Measurements from ENCODE around the gene MPO. TPM values are rescaled to one million over a fixed set of nuclear protein-coding genes. Genes with fewer than 3 reads are reported as not detected.

MPO gene
- total and polyA plus RNA-seq, 12 donors: 0.07 to 2.5 (median 0.18) TPM; not detected in 2

- H3K4me1 ChIP-seq: no peaks in the 10 kb centered on the region
- TF ChIP-seq, protein P1, sequence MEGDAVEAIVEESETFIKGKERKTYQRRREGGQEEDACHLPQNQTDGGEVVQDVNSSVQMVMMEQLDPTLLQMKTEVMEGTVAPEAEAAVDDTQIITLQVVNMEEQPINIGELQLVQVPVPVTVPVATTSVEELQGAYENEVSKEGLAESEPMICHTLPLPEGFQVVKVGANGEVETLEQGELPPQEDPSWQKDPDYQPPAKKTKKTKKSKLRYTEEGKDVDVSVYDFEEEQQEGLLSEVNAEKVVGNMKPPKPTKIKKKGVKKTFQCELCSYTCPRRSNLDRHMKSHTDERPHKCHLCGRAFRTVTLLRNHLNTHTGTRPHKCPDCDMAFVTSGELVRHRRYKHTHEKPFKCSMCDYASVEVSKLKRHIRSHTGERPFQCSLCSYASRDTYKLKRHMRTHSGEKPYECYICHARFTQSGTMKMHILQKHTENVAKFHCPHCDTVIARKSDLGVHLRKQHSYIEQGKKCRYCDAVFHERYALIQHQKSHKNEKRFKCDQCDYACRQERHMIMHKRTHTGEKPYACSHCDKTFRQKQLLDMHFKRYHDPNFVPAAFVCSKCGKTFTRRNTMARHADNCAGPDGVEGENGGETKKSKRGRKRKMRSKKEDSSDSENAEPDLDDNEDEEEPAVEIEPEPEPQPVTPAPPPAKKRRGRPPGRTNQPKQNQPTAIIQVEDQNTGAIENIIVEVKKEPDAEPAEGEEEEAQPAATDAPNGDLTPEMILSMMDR (IDR thresholded peaks at IDR 0.05): no peak
- no peaks in the 10 kb centered on the region for H3K27me3 ChIP-seq
- DNase-seq (no peak), ATAC-seq (no peak)
- no peak overlapping the region for H3K4me3 ChIP-seq
- H3K9me3 ChIP-seq: no peaks in the 10 kb centered on the region
- intact Hi-C loops (cut with DNase I): loop anchor here in 5 of 10 donors (5.0 to 10.0 kb wide), 4 partner anchors 103 to 135 kb away; partner anchors contain the start of gene RNF43 (in 1 of the 5)
- WGBS, 2 donors: 83 to 84% methylated on average over 22 to 23 of the region's 23 CpGs
- no peaks in the 10 kb centered on the region for H3K36me3 ChIP-seq
- H3K27ac ChIP-seq: no peak overlapping the region
These were observed 31.4 kb upstream of the MPO start for GRCh38 chr17:58312021-58312630.

DNA sequence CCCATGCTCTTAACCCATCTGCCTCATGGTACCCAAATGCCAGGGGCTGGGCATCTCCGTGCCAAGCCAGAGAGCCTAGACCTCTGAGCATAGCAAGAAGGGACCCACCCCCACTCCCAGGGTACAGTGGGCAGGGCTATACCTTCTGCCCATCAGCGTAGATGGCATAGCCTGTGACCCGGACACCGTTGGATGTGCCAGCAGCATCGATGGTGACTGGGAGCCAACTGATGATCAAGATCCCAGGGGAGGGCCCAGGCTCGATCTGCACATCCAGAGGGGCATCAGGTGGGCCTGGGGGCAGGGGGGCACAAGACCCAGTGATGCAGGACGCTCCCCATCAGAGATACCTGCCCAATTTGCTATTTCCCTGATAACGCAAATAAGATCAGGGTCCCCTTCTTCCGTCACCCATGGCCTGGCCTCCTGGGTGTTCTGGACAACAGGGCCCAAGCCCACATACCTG lies 30.7 kb upstream of the MPO start:
- no peaks in the 10 kb centered on the region for H3K27me3 ChIP-seq
- H3K36me3 ChIP-seq: no peaks in the 10 kb centered on the region
- intact Hi-C loops (cut with DNase I): loop anchor here in 5 of 10 donors (5.0 to 10.0 kb wide), 4 partner anchors 103 to 136 kb away; partner anchors contain the start of gene RNF43 (in 1 of the 5)

DNA sequence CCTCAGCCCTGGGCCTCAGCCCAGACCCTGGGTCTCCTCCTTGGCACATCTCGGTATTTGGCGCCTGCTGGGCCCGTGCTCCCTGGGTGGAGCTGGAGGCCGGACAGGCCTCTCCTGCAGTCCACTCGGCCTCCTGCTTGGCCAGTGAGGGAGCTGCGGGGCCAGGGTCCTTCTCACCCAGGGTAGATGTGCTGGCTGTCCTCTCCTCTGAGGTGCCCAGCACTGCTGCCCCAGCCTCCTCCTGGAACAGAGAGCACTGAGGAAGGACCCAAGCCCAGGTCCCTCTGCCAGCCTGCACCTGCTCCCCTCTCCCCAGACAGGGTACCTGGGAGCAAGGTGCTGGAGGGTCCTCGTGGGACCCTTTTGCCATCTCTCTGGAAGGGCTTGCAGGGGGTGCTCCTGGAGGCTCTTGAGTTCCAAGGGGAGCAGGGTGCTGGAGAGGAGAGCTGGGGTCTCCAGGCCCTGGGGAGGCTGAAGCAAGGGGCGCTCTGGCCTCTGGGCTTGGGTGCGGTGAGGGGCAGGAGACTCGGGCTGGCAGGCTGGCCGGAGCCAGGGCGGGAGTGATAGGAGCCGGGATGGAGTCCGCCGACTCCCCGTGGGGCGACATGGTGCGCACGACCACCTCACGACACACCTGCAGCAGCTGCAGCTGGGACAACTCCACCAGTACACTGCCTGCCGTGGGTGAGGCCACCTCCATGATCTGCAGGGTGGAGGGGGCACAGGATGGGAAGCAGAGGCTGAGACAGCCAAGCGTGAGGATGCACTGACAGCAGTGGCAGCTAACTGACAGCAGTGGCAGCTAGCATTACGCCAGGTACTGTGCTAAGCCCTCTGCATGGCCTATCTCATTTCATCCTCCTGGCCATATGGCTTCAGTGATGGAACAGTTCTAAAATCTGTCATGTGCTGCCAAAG lies 30.0 kb upstream of the MPO start:
- no peaks in the 10 kb centered on the region for H3K27me3 ChIP-seq
- intact Hi-C loops (cut with DNase I): loop anchor here in 5 of 10 donors (5.0 to 10.0 kb wide), 4 partner anchors 104 to 137 kb away; partner anchors contain the start of gene RNF43 (in 1 of the 5)
- H3K9me3 ChIP-seq: no peaks in the 10 kb centered on the region
- no peaks in the 10 kb centered on the region for H3K4me1 ChIP-seq
- ATAC-seq (peak in 1 of 8 donors; percentile 7), DNase-seq (no peak)
- H3K4me3 ChIP-seq: no peak overlapping the region
- no peaks in the 10 kb centered on the region for H3K36me3 ChIP-seq
- WGBS, 2 donors: 86 to 90% methylated on average over 23 of the region's 23 CpGs
- TF ChIP-seq, protein P1 (IDR thresholded peaks at IDR 0.05): no peak
- no peak overlapping the region for H3K27ac ChIP-seq

More for the DNA sequence above, 30.7 kb upstream of the MPO start:
- TF ChIP-seq, protein P1 (IDR thresholded peaks at IDR 0.05): no peak
- no peak overlapping the region for H3K27ac ChIP-seq
- H3K9me3 ChIP-seq: no peaks in the 10 kb centered on the region
- ATAC-seq (no peak), DNase-seq (no peak)
- no peak overlapping the region for H3K4me3 ChIP-seq
- WGBS, 2 donors: 91 to 93% methylated on average over 9 of the region's 9 CpGs
- no peaks in the 10 kb centered on the region for H3K4me1 ChIP-seq

- Histone ChIP-seq H3K4me3 (no peak overlapping the region), H3K27me3 (peaks cover 0 to 7% (median 0%) of the 10 kb centered on the region in 7 donors), H3K4me1 (no peaks in the 10 kb centered on the region), H3K9me3 (no peaks in the 10 kb centered on the region), H3K27ac (no peak overlapping the region), H3K36me3 (no peaks in the 10 kb centered on the region)
- TF ChIP-seq, protein P1 (IDR thresholded peaks at IDR 0.05): no peak
- intact Hi-C loops (cut with DNase I): loop anchor here in 7 of 10 donors (5.0 to 10.0 kb wide), 4 partner anchors 105 to 137 kb away; partner anchors contain the start of gene RNF43 (in 1 of the 7)
- 69 to 72% methylated on average over 5 of the region's 5 CpGs for whole genome bisulfite sequencing, 2 donors
- no peak for ATAC-seq
- DNase-seq: no peak
These were observed 29.2 kb upstream of the MPO start for GRCh38 chr17:58309918-58310259.

All from heart right ventricle (tissue), 16 donors.